ENCODE results near the gene MAPK4.

The MAPK4 gene

GRCh38 chr18:50722311-50722710 lies 162.4 kb downstream of the MAPK4 start:
- H3K36me3 ChIP-seq (ENCODE audit: control insufficient read depth, insufficient read depth, low read length) = no peaks in the 10 kb centered on the region
- H3K4me3 ChIP-seq (ENCODE audit: low read length) = no peak overlapping the region
- no peaks in the 10 kb centered on the region for H3K27me3 ChIP-seq (ENCODE audit: control insufficient read depth, insufficient read depth, low read length)
- no peaks in the 10 kb centered on the region for H3K4me1 ChIP-seq (ENCODE audit: control insufficient read depth, insufficient read depth, low read length)
- H3K9me3 ChIP-seq (ENCODE audit: control insufficient read depth, low read length) = no peaks in the 10 kb centered on the region
- no peak overlapping the region for H3K9ac ChIP-seq (ENCODE audit: low read length)

GRCh38 chr18:50724751-50725151 lies 164.9 kb downstream of the MAPK4 start:
- Histone ChIP-seq H3K4me3 (ENCODE audit: low read length) (no peak overlapping the region), H3K36me3 (ENCODE audit: control insufficient read depth, insufficient read depth, low read length) (no peaks in the 10 kb centered on the region), H3K9ac (ENCODE audit: low read length) (no peak overlapping the region), H3K9me3 (ENCODE audit: control insufficient read depth, low read length) (no peaks in the 10 kb centered on the region), H3K27me3 (ENCODE audit: control insufficient read depth, insufficient read depth, low read length) (no peaks in the 10 kb centered on the region), H3K4me1 (ENCODE audit: control insufficient read depth, insufficient read depth, low read length) (no peaks in the 10 kb centered on the region)

GRCh38 chr18:50726960-50727589 lies 167.2 kb downstream of the MAPK4 start:
- Histone ChIP-seq H3K27me3 (ENCODE audit: control insufficient read depth, insufficient read depth, low read length) (no peaks in the 10 kb centered on the region), H3K4me3 (ENCODE audit: low read length) (no peak overlapping the region), H3K36me3 (ENCODE audit: control insufficient read depth, insufficient read depth, low read length) (no peaks in the 10 kb centered on the region), H3K4me1 (ENCODE audit: control insufficient read depth, insufficient read depth, low read length) (no peaks in the 10 kb centered on the region), H3K9me3 (ENCODE audit: control insufficient read depth, low read length) (no peaks in the 10 kb centered on the region), H3K9ac (ENCODE audit: low read length) (no peak overlapping the region)

DNA sequence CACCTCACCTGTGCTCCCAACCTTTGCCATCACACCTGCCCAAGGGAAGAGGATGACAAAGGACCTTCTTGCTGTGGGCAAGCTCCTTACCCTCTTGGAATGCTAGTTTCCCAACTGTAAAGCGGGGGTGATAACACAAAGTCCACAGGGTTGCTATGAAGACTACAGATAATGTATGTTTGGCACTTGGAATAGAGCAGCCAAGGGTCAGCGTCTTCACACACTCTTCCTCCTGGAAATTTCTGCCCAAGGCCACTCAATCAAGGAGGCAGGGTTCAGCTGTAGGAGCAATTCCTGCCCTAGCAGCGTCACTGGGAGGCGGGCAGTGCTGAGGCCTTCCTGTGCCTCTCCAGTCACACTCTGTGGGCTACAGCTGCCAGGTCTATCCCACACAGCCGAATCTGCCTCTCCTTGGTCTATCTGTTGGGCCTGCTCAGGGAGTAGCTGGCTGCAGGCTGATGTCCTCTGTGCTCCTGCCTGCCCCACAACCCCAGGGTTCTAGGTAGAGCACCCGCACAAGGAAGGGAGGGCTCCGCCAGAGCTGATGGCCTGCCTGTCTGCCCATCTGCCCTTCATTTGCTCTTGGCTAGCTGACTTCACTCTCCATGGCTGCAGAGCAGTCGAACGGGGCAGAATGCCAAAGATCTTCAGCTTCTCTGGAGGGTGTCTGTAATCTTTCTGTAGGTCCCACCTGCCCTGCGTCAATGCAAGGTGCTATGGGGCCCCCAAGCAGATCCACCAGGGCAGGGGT lies 168.0 kb downstream of the MAPK4 start:
- no peaks in the 10 kb centered on the region for H3K9me3 ChIP-seq (ENCODE audit: control insufficient read depth, low read length)
- H3K4me1 ChIP-seq (ENCODE audit: control insufficient read depth, insufficient read depth, low read length) = no peaks in the 10 kb centered on the region
- H3K9ac ChIP-seq (ENCODE audit: low read length) = no peak overlapping the region
- no peaks in the 10 kb centered on the region for H3K27me3 ChIP-seq (ENCODE audit: control insufficient read depth, insufficient read depth, low read length)
- H3K4me3 ChIP-seq (ENCODE audit: low read length) = no peak overlapping the region
- H3K36me3 ChIP-seq (ENCODE audit: control insufficient read depth, insufficient read depth, low read length) = no peaks in the 10 kb centered on the region

DNA sequence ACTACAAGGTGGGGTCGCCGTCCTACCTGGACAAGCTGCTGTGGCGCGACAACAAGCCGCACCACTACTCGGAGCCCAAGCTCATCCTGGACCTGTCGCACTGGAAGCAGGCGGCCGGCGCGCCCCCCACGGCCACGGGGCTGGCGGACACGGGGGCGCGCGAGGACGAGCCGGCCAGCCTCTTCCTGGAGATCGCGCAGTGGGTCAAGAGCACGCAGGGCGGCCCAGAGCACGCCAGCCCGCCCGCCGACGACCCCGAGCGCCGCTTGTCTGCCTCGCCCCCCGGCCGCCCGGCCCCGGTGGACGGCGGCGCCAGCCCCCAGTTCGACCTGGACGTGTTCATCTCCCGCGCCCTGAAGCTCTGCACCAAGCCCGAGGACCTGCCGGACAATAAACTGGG lies 169.5 kb downstream of the MAPK4 start:
- H3K9me3 ChIP-seq (ENCODE audit: control insufficient read depth, low read length) = no peaks in the 10 kb centered on the region
- no peaks in the 10 kb centered on the region for H3K36me3 ChIP-seq (ENCODE audit: control insufficient read depth, insufficient read depth, low read length)
- no peaks in the 10 kb centered on the region for H3K4me1 ChIP-seq (ENCODE audit: control insufficient read depth, insufficient read depth, low read length)
- no peak overlapping the region for H3K4me3 ChIP-seq (ENCODE audit: low read length)
- H3K9ac ChIP-seq (ENCODE audit: low read length) = no peak overlapping the region
- no peaks in the 10 kb centered on the region for H3K27me3 ChIP-seq (ENCODE audit: control insufficient read depth, insufficient read depth, low read length)

DNA sequence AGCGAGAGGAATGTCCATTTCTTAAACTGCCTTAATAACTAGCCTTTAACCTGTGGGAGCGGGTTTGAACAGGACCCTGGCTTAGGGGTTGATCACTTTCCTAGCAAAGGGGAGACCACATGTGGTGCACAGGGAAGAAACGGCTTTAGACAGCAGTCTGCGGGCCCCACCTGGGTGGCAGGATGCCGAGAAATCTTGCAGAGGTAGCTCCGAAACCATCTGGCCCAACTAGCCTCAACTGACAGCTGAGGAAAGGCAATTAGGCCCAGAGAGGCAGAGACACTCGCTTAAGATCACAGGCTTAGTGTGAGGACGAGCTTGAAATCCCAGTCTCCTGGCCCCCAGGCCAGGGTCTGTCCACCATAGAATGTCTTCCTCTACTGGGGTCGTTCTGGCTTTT lies 170.1 kb downstream of the MAPK4 start:
- Histone ChIP-seq H3K27me3 (ENCODE audit: control insufficient read depth, insufficient read depth, low read length) (no peaks in the 10 kb centered on the region), H3K4me3 (ENCODE audit: low read length) (no peak overlapping the region), H3K4me1 (ENCODE audit: control insufficient read depth, insufficient read depth, low read length) (no peaks in the 10 kb centered on the region), H3K36me3 (ENCODE audit: control insufficient read depth, insufficient read depth, low read length) (no peaks in the 10 kb centered on the region), H3K9ac (ENCODE audit: low read length) (no peak overlapping the region), H3K9me3 (ENCODE audit: control insufficient read depth, low read length) (no peaks in the 10 kb centered on the region)

DNA sequence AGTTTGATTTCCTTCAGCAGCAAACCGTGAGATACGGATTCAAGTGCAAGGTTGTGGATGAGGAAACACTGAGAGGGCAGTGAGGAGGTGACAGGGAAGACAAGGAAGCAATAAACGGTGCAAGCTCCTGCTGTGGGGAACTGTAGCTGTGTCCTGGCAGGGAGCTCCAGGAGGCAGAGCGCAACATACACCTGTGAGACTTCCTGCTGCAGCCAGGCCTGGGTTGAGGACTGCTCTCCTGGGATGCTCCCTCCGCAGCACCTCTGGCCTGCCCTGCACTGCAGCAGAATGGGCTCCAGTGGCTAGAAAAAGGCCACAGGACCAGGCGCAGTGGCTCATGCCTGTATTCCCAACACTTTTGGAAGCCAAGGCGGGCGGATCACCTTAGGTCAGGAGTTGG lies 174.5 kb downstream of the MAPK4 start:
- Histone ChIP-seq H3K36me3 (ENCODE audit: control insufficient read depth, insufficient read depth, low read length) (no peaks in the 10 kb centered on the region), H3K4me3 (ENCODE audit: low read length) (no peak overlapping the region), H3K9ac (ENCODE audit: low read length) (no peak overlapping the region), H3K9me3 (ENCODE audit: control insufficient read depth, low read length) (no peaks in the 10 kb centered on the region), H3K4me1 (ENCODE audit: control insufficient read depth, insufficient read depth, low read length) (no peaks in the 10 kb centered on the region), H3K27me3 (ENCODE audit: control insufficient read depth, insufficient read depth, low read length) (no peaks in the 10 kb centered on the region)

GRCh38 chr18:50734886-50735285 lies 175.0 kb downstream of the MAPK4 start:
- H3K9me3 ChIP-seq (ENCODE audit: control insufficient read depth, low read length) = no peaks in the 10 kb centered on the region
- no peaks in the 10 kb centered on the region for H3K4me1 ChIP-seq (ENCODE audit: control insufficient read depth, insufficient read depth, low read length)
- no peaks in the 10 kb centered on the region for H3K36me3 ChIP-seq (ENCODE audit: control insufficient read depth, insufficient read depth, low read length)
- no peak overlapping the region for H3K9ac ChIP-seq (ENCODE audit: low read length)
- no peak overlapping the region for H3K4me3 ChIP-seq (ENCODE audit: low read length)
- no peaks in the 10 kb centered on the region for H3K27me3 ChIP-seq (ENCODE audit: control insufficient read depth, insufficient read depth, low read length)

GRCh38 chr18:50737127-50737526 lies 177.2 kb downstream of the MAPK4 start:
- Histone ChIP-seq H3K4me1 (ENCODE audit: control insufficient read depth, insufficient read depth, low read length) (no peaks in the 10 kb centered on the region), H3K36me3 (ENCODE audit: control insufficient read depth, insufficient read depth, low read length) (no peaks in the 10 kb centered on the region), H3K9me3 (ENCODE audit: control insufficient read depth, low read length) (no peaks in the 10 kb centered on the region), H3K27me3 (ENCODE audit: control insufficient read depth, insufficient read depth, low read length) (no peaks in the 10 kb centered on the region), H3K4me3 (ENCODE audit: low read length) (no peak overlapping the region), H3K9ac (ENCODE audit: low read length) (no peak overlapping the region)

DNA sequence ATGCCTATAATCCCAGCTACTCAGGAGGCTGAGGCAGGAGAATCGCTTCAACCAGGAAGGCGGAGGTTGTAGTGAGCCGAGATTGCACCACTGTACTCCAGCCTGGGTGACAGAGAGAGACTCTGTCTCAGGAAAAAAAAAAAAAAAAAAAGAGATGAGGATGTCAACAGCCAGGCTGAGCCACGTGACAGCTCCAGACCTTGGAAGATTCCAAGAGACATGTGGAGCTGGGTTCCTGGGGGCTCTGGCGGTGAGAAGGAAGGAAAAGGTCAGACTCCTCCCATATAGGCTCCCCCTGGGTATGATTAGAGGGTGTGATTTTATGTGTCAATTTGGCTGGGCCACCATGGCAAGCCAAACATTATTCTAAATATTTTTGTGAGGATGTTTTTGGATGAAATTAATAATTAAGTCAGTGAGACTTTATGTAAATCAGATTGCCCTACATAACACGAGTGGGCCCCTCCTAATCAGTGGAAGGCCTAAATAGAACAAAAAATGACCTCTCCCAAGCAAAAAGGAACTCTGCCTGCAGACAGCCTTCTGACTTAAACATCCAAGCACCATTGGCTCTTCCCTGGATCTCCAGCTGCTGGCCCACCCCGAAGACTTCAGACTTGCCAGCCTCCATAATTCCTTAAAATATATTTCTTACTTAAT lies 178.3 kb downstream of the MAPK4 start:
- H3K4me1 ChIP-seq (ENCODE audit: control insufficient read depth, insufficient read depth, low read length) = no peaks in the 10 kb centered on the region
- H3K36me3 ChIP-seq (ENCODE audit: control insufficient read depth, insufficient read depth, low read length) = no peaks in the 10 kb centered on the region
- H3K9me3 ChIP-seq (ENCODE audit: control insufficient read depth, low read length) = no peaks in the 10 kb centered on the region
- no peak overlapping the region for H3K9ac ChIP-seq (ENCODE audit: low read length)
- no peak overlapping the region for H3K4me3 ChIP-seq (ENCODE audit: low read length)
- no peaks in the 10 kb centered on the region for H3K27me3 ChIP-seq (ENCODE audit: control insufficient read depth, insufficient read depth, low read length)

- Histone ChIP-seq H3K27me3 (ENCODE audit: control insufficient read depth, insufficient read depth, low read length) (no peaks in the 10 kb centered on the region), H3K9me3 (ENCODE audit: control insufficient read depth, low read length) (no peaks in the 10 kb centered on the region), H3K4me1 (ENCODE audit: control insufficient read depth, insufficient read depth, low read length) (no peaks in the 10 kb centered on the region), H3K4me3 (ENCODE audit: low read length) (no peak overlapping the region), H3K9ac (ENCODE audit: low read length) (no peak overlapping the region), H3K36me3 (ENCODE audit: control insufficient read depth, insufficient read depth, low read length) (no peaks in the 10 kb centered on the region)
Measured at GRCh38 chr18:50742952-50743351, 183.1 kb downstream of the MAPK4 start.

DNA sequence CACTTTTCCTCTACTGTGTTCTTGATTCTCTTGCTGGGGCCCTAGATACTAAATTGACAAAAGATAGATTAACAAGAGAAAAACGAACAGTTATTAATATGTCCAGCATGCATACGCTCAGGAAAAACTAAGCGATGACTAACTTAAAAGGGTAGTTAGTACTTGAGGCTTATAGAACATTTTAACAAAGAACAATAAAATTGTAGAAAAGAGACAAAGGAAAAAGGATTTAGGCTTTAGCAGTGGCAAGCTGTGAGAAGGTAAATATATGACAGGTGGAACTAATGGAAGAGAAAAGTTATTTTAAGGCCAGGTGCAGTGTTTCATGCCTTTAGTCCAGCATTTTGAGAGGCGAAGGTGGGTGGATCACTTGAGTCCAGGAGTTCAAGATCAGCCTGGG lies 184.4 kb downstream of the MAPK4 start:
- H3K9me3 ChIP-seq (ENCODE audit: control insufficient read depth, low read length) = no peaks in the 10 kb centered on the region
- no peaks in the 10 kb centered on the region for H3K4me1 ChIP-seq (ENCODE audit: control insufficient read depth, insufficient read depth, low read length)
- no peaks in the 10 kb centered on the region for H3K36me3 ChIP-seq (ENCODE audit: control insufficient read depth, insufficient read depth, low read length)
- no peaks in the 10 kb centered on the region for H3K27me3 ChIP-seq (ENCODE audit: control insufficient read depth, insufficient read depth, low read length)
- H3K4me3 ChIP-seq (ENCODE audit: low read length) = no peak overlapping the region
- no peak overlapping the region for H3K9ac ChIP-seq (ENCODE audit: low read length)

Measured in mucosa of stomach (tissue), 1 donor.